ENCODE data around the gene GALNT5. TPM values are rescaled to one million over a fixed set of nuclear protein-coding genes. Genes with fewer than 3 reads are reported as not detected.

The GALNT5 gene
- polyA plus RNA-seq, 1 experiment, result 22.6 TPM

GRCh38 chr2:157246765-157247407, 10.6 kb upstream of the GALNT5 start:
- Histone ChIP-seq H3K36me3 (ENCODE audit: control insufficient read depth, insufficient read depth, low read length) (no peaks in the 10 kb centered on the region), H3K4me3 (ENCODE audit: low read depth, low read length) (no peak overlapping the region), H3K27me3 (ENCODE audit: control insufficient read depth, insufficient read depth, low read length) (no peaks in the 10 kb centered on the region)
- DNase-seq (ENCODE audit: low read depth), result no peak
- TF ChIP-seq, protein P1, sequence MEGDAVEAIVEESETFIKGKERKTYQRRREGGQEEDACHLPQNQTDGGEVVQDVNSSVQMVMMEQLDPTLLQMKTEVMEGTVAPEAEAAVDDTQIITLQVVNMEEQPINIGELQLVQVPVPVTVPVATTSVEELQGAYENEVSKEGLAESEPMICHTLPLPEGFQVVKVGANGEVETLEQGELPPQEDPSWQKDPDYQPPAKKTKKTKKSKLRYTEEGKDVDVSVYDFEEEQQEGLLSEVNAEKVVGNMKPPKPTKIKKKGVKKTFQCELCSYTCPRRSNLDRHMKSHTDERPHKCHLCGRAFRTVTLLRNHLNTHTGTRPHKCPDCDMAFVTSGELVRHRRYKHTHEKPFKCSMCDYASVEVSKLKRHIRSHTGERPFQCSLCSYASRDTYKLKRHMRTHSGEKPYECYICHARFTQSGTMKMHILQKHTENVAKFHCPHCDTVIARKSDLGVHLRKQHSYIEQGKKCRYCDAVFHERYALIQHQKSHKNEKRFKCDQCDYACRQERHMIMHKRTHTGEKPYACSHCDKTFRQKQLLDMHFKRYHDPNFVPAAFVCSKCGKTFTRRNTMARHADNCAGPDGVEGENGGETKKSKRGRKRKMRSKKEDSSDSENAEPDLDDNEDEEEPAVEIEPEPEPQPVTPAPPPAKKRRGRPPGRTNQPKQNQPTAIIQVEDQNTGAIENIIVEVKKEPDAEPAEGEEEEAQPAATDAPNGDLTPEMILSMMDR (IDR thresholded peaks at IDR 0.05; ENCODE audit: insufficient read depth, low read depth, low read length), result no peak
- ChIA-PET CTCF (interaction anchor here (1.1 kb wide), 1 partner anchor 14 kb away, joined by 5 read pairs; no protein-coding TSS in a partner anchor), POLR2A (interaction anchor here (0.6 to 1.1 kb wide), 2 partner anchors 11 to 192 kb away, joined by 3 to 5 read pairs; partner anchors contain the start of gene GALNT5)

DNA sequence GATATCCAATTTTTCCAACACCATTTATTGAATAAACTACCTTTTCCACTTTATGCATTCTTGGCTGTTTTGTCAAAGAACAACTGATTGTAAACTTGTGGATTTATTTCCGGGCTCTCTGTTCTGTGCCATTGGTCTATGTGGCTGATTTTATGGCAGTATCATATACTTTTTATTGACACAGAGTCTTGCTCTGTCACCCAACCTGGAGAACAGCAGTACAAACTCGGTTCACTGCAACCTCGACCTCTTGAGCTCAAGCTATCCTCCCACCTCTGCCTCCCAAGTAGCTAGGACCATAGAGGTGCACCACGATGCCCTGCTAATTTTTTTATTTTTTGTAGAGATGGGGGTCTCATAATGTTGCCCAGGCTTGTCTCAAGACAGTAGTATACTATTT, 6.7 kb upstream of the GALNT5 start:
- POLR2A ChIA-PET, result no interaction called here
- no peak for DNase-seq (ENCODE audit: low read depth)
- CTCF ChIA-PET, result interaction anchor here (0.6 to 1.3 kb wide), 2 partner anchors 10 to 204 kb away, joined by 3 to 4 read pairs; no protein-coding TSS in a partner anchor
- Histone ChIP-seq H3K36me3 (ENCODE audit: control insufficient read depth, insufficient read depth, low read length) (no peaks in the 10 kb centered on the region), H3K27me3 (ENCODE audit: control insufficient read depth, insufficient read depth, low read length) (no peaks in the 10 kb centered on the region), H3K4me3 (ENCODE audit: low read depth, low read length) (no peak overlapping the region)
- TF ChIP-seq, protein P1 (IDR thresholded peaks at IDR 0.05; ENCODE audit: insufficient read depth, low read depth, low read length), result no peak

GRCh38 chr2:157251932-157252331, 5.6 kb upstream of the GALNT5 start:
- no peak for DNase-seq (ENCODE audit: low read depth)
- Histone ChIP-seq H3K27me3 (ENCODE audit: control insufficient read depth, insufficient read depth, low read length) (no peaks in the 10 kb centered on the region), H3K36me3 (ENCODE audit: control insufficient read depth, insufficient read depth, low read length) (no peaks in the 10 kb centered on the region), H3K4me3 (ENCODE audit: low read depth, low read length) (no peak overlapping the region)
- ChIA-PET CTCF (interaction anchor here (1.3 kb wide), 1 partner anchor 9 kb away, joined by 4 read pairs; no protein-coding TSS in a partner anchor), POLR2A (no interaction called here)
- TF ChIP-seq, protein P1 (IDR thresholded peaks at IDR 0.05; ENCODE audit: insufficient read depth, low read depth, low read length), result no peak

DNA sequence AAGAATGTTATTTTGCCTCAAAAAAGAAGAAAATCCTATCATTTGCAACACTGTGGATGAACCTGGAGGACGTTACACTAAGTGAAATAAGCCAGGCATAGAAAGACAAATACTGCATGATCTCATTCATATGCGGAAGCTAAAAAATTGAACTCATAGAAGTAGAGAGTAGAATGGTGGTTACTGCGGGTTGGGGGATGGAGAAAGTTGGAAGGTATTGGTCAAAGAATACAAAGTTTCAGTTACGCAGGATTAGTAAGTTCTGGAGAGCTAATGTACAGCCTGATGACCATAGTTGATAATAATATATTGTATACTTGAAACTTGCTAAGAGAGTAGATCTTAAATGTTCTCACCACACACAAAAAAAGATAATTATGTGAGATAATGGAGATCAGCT, 5.0 kb upstream of the GALNT5 start:
- ChIA-PET POLR2A (no interaction called here), CTCF (interaction anchor here (0.7 kb wide), 1 partner anchor 46 kb away, joined by 3 read pairs; no protein-coding TSS in a partner anchor)
- no peak overlapping the region for H3K4me3 ChIP-seq (ENCODE audit: low read depth, low read length)
- no peaks in the 10 kb centered on the region for H3K36me3 ChIP-seq (ENCODE audit: control insufficient read depth, insufficient read depth, low read length)
- no peak for DNase-seq (ENCODE audit: low read depth)
- TF ChIP-seq, protein P1 (IDR thresholded peaks at IDR 0.05; ENCODE audit: insufficient read depth, low read depth, low read length), result no peak
- no peaks in the 10 kb centered on the region for H3K27me3 ChIP-seq (ENCODE audit: control insufficient read depth, insufficient read depth, low read length)

DNA sequence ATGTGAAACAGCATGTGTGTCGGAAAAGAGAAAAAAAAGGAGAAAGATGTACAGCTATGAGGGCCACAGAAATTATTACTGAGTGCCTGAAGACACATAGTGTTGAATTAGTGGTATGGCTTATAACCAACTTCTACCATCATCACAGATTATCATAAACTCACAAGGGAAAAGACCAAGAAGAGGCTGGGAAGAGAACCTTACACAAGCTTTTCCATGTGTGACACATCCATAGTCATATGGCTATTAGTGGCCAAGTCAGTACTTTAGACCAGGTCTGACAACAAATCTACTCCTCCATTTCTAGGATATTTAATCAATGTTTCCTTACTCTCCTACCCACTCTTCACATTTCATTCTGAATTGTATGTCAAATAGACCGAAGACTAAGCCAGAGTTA, 3.5 kb upstream of the GALNT5 start:
- TF ChIP-seq, protein P1 (IDR thresholded peaks at IDR 0.05; ENCODE audit: insufficient read depth, low read depth, low read length), result no peak
- Histone ChIP-seq H3K27me3 (ENCODE audit: control insufficient read depth, insufficient read depth, low read length) (no peaks in the 10 kb centered on the region), H3K4me3 (ENCODE audit: low read depth, low read length) (no peak overlapping the region), H3K36me3 (ENCODE audit: control insufficient read depth, insufficient read depth, low read length) (no peaks in the 10 kb centered on the region)
- ChIA-PET POLR2A (interaction anchor here (0.6 to 1.3 kb wide), 2 partner anchors 9 to 919 kb away, joined by 3 read pairs; no protein-coding TSS in a partner anchor), CTCF (no interaction called here)
- DNase-seq (ENCODE audit: low read depth), result no peak

Measured in BJ (cell line).